ENCODE results near the gene CLASP2.
"Not testable (repeated sequence)": the region's sequence is repeated elsewhere in the genome, so short reads cannot be mapped to it uniquely, and the experiment has no call there.

The CLASP2 gene

DNA sequence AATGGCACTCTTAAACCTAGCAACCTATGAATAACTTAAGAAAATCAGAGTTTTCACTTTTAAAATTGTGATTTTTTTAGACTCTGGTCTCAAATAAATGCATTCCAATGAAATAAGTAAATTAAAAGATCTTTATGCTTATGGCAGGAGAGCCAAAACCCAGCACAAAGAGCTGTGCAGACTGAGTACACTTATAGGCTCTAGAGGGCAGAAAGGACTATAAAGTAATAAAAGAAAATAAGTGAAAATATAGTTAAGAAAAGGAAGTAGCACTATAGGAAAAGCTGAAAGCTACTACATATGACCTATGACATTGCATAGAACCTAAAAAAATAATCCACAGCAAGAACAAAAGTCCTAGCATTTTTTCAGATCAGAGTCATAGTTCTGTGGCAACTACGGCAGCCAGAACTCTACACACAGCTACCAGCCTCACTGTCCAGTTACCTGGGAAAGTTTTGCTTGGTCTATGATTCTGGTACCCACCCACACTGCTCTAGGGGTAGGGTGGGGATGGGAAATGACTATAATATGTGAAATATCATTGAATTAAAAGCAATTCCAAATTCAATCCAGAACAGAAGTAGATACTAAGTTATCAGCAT, 30.5 kb downstream of the CLASP2 start:
- DNase-seq (ENCODE audit: low read depth in 2 of 2), result no peak

DNA sequence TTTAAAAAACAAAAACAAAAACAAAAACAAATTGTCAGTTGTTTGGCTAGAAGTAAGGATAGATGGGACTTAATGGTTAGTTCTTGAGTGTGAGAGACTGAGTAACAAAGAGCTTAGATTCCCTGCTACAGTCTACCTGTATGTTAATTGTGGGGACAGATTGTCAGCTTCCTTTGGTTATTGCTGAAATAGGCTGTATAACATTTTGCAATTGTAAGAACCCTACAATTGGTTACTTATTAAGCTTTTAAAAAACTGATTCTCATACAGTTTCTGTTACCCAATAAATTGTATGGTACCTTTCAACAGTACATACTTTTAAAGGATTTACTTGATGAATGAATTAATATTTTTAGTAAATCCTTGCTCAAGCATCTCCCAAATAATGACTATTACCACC, 35.3 kb downstream of the CLASP2 start:
- no peak for DNase-seq (ENCODE audit: low read depth in 2 of 2)

DNA sequence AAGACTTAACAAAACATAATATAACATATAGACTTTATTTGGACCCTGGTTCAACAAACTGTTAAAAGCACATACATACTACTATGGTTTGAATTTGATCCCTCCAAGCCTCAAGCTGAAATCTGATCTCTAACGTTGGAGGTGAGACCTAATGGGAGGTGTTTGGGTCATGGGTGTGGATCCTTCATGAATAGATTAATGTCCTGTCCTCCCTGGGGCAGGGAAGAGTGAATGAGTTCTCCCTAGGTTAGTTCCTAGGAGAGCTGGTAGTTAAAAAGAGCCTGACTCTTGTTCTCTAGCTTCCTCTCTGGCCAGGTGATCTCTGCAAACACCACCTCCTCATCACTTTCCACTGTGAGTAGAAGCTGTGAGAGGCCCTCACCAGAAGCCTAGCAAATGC, 36.4 kb downstream of the CLASP2 start:
- DNase-seq (ENCODE audit: low read depth in 2 of 2), result no peak

DNA sequence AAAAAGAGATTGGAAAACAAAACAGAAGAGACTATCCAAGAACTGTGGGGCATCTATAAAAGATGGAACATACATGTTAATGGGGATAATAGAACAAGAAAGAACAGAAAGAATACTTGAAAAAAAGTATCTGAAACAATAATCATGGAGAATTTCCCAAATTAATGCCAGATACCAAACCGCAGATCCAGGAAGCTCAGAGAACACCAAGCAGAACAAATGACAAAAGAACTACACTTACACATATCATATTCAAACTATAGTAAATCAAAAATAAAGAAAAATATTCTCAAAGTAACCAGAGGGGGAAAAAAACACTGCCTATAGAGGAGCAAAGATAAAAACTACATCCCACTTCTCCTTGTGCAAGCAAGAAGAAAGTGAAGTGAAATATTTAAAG, 40.0 kb downstream of the CLASP2 start:
- no peak for DNase-seq (ENCODE audit: low read depth in 2 of 2)

DNA sequence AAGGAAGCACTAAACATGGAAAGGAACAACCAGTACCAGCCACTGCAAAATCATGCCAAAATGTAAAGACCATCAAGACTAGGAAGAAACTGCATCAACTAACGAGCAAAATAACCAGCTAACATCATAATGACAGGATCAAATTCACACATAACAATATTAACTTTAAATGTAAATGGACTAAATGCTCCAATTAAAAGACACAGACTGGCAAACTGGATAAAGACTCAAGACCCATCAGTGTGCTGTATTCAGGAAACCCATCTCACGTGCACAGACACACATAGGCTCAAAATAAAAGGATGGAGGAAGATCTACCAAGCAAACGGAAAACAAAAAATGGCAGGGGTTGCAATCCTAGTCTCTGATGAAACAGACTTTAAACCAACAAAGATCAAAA, 44.6 kb downstream of the CLASP2 start:
- not testable (repeated sequence) for DNase-seq (ENCODE audit: low read depth in 2 of 2)

DNA sequence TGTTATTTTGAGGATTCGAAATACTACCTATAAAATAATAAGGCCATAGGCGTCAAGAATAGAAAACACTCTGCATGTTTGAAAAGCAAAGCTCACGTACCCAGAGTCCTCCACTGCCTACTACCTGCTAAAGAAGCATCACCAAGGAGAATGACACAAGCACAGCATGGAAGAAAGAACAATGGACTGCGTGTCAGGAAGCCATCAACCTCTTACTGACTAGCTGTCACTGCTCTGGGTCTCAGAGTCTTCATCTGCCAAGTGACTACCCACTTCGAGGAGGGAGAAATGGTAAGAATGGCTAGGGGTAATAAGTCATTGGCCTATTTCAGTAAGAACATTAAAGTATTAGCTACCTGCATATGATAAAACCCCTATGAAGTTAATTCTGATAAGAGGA, 49.4 kb downstream of the CLASP2 start:
- no peak for DNase-seq (ENCODE audit: low read depth in 2 of 2)

DNA sequence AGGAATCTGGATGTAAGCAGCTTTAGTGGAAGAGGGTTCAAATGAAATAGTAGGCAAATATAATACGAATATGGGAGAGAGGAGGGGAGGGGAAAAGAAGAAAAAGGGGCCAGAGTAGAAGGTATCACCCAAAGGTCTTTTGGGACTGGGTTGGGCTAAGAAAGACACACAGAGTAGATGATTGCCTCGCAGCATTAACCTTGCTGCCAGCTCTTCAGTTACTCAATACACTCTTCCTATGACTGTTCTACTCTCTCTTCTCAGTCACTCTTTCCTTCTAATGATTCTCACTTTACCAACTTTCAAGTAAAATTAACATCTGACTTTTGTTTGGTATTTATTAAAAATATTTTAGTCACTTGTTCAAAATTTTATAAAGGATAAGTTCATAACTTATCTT, 52.8 kb downstream of the CLASP2 start:
- no peak for DNase-seq (ENCODE audit: low read depth in 2 of 2)

DNA sequence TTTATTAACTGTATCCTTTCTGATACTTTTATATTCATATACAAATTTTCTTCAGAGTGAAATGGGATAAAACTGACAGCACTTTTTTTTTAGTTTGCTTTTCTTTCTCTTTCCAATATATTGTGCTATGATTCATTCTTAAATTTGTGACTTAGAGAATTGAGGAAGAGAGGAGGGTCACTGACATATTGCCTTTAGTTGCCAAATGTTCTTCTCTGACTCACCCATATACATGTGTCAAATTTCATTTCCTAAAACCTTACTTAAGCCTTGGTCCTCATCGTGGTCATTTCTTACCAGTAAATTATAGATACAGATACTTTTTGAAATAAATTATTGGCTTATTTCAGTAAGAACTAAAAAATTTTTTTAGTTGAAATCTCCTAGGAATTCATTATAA, 53.9 kb downstream of the CLASP2 start:
- no peak for DNase-seq (ENCODE audit: low read depth in 2 of 2)

DNA sequence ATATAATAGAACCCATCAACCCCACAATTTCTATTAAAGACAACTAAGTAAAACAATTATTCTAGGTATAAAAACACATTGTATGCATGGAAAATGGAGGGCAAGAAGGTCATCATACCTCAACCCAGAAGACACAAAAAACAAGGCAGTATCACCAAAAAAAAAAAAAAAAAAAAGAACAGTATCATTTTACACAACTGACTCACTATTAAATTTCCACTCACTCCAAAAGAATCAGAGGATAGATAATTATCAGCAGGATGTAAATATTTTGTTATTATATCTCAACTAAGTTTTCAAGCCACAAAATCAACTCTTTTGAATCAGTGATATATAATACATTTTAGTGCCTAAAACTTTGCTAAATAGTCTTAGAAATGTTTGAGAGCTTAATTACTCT, 55.0 kb downstream of the CLASP2 start:
- DNase-seq (ENCODE audit: low read depth in 2 of 2), result no peak

DNA sequence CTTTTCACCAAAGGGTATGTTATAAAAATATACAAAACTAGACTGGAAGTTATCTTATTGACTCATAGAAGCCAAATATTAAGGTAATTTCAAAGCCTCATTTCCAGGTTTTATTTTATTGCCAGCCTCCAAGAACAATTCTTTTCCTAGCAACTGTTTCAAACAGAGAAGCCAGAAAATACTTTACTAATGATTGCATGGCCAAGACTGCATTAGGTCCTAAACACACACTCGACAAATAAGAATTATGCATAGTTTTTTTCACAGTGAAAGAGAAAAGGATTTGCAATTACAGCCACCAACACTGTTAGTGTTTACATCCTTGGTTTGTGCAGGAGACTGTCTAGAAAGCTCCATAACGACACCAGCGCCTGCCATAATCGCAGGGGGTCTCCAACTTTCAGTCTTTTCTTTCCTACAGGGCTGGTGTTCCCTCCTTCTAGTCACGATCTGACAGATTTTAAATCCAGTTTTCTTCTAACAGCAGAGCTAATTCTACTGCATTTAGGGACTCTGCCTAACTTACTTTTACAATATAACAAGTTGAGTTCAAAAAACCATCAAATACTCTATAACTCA, 58.1 kb downstream of the CLASP2 start:
- DNase-seq (ENCODE audit: low read depth in 2 of 2), result no peak

DNA sequence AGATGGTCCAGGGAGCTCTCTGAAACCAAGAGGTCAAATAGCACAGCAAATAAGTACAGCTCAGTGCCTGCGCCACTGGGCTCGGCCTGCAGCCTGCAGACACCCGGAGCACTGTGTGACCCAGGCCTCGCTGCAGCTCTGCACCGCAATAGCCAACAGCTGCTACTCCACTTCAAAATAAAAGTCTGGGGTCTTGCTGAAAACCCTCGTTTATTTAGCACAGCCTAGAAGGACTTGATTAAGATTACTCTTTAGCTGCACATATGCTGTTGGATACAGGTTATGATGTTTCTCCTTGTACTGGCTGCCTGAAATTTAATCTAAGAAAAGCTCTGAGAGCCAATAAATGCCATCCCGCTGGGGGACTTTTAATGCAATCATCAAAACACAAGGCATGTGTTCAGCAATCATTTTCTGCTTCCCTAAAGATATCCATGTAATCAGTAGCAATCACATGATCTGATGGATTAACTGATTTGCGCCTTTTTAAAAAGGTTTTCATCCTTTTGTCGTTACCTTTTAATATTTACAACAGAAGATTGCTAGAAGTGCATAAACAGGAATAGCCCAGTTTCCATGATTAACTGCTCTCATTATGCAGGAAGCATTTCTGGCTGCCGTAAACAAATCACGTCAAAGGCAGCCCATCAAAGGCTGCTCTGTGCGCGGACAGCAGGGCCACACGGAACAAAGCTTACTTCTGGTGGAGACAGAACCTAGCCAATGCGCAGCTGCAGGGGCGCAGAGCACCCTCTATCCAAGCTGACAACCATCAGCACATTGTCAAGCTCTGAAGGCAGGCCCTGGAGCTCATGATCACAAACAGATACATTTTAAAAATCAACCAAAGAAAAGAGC, 58.8 kb downstream of the CLASP2 start:
- no peak for DNase-seq (ENCODE audit: low read depth in 2 of 2)

DNA sequence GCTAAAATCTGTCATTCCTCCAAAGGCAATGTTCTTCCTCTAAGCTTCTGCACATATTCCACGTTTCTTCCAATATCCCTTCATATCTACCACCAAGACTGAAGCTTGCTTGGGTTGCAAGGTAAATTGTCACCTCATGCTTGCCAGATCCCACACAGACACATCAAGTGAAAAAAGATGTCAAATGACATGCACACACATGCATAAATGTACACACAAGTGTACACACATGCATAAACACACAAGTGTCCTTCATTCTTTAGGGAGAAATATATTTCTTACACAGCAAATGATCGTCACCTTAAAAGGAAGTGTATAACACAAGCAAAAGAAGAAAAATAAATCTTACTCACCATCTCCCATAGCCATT, 59.4 kb downstream of the CLASP2 start:
- DNase-seq (ENCODE audit: low read depth in 2 of 2), result no peak

DNA sequence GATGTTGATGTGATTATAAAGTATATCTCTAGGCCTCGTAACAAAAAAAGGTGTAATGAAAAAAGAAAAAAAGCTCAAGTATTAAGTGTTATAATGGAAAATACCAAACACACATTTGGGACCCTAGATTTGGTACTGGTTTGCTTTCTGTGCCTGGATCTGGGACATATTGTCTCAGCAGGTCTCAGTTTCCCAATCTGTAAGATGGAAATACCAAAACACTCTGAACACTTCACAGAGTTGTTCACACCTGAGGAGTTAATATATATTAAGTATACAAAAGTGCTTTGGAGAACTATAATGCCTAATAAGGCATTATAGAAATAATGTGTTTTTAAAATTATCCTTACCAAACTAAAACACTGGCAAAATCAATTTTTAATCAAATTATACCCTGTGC, 60.0 kb downstream of the CLASP2 start:
- no peak for DNase-seq (ENCODE audit: low read depth in 2 of 2)

DNA sequence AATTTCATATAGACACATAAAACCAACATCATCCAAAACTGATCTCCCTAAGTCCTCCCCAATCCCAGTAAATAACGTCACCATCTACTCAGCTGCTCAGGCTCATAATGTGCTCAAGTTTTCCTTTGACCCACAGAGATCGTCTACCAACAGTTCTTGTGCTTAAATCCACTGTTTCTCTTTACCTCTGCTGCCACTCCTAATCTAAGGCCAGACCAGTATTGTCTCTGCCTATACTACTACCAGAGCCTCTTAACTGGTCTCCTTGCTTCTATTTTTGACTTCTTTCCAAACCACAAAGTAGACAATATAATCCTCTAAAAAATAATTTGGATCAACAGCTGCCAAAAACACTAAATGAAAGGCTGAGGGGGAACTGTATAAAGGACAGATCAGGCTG, 65.3 kb downstream of the CLASP2 start:
- no peak for DNase-seq (ENCODE audit: low read depth in 2 of 2)

DNA sequence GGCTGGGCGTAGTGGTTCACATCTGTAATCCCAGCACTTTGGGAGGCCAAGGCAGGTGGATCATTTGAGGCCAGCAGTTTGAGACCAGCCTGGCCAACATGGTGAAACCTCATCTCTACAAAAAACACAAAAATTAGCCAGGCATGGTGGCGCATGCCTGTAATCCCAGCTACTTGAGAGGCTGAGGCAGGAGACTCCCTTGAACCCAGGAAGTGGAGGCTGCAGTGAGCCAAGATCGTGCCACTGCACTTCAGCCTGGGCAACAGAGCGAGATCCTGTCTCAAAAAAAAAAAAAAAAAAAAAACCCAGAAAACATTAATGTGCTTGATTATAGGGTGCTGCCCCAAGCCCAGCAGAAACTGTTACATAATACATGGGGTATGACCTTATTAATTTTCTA, 67.0 kb downstream of the CLASP2 start:
- DNase-seq (ENCODE audit: low read depth in 2 of 2), result not testable (repeated sequence)

DNA sequence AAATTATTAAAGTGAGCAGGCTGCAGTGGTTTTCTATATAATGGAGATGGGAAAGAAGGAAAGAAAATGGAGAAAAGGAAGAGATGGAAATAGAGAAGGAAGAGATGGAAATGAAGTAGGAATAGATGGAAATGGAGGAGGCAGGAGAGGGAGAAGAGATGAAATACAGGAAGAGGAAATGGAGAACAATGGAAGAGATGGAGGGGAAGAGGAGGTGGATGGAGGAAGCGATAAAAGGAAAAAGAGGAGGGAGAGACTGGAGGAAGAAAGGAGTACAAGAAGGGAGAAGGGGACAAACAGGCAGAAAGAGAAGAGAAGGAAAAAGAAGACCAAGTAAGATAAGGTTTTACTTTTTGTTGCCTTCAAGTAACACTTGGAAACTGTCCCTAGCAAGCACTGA, 67.6 kb downstream of the CLASP2 start:
- no peak for DNase-seq (ENCODE audit: low read depth in 2 of 2)

DNA sequence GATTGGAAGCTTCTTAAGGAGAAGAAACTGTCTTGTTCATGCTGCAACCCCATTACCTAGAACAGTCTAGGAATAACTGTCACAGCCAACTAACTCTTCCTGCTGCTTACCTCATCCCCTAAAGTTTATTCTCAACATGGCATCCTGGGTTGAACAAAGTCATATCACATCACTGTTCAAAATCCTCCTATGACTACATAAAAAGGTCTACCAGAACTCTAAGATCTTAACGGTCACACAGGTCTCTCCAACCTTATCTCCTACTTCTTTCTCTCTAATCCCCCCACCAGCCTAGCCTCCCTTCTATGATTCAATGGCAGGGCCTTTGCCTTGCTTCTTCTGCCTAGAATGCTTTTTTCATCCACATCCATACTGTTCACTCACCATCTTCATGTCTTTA, 69.3 kb downstream of the CLASP2 start:
- DNase-seq (ENCODE audit: low read depth in 2 of 2), result no peak

DNA sequence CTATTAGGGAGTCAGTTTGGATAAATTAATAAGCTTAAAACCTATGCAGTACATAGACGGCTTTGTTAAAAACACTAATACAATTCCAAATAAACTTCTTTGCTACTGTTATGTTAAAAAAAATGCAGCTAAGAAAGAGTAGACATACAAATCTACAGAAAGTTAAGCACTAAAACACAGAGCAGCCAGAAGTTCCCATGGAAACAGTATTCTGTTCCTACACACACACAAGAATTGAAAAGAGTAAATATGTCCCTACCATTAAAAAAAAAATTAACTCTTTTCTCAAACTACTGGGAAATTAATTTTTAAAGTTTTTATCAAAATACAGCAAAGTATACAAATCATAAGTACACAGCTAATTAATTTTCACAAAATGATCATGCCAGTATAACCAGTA, 71.6 kb downstream of the CLASP2 start:
- no peak for DNase-seq (ENCODE audit: low read depth in 2 of 2)

DNA sequence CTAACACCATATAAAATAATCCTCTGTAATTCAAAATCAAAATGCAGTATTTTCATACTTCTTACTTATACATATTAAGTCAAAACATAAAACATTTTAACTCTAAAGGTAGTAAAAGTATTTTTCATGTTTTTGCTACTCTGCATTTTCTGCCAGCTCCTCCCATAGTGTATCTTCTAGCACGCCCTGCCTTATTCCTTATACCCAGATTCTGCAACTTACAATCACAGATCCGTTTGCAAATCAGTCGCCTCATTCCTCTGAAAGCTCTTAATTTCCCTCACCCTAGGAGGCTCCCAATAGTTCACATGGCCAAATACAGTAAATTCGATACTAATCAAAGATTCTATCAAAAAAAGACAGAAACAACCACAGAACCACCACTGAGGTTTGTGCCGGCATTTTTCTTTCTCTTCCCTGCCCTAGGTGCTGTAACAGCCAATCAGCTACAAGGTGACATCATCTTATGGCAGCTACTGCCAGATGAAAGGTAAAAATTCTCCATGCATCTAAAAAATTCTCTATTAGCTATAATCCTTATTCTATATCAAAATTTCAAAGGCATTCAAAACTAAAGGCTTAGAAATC, 72.9 kb downstream of the CLASP2 start:
- DNase-seq (ENCODE audit: low read depth in 2 of 2), result no peak

DNA sequence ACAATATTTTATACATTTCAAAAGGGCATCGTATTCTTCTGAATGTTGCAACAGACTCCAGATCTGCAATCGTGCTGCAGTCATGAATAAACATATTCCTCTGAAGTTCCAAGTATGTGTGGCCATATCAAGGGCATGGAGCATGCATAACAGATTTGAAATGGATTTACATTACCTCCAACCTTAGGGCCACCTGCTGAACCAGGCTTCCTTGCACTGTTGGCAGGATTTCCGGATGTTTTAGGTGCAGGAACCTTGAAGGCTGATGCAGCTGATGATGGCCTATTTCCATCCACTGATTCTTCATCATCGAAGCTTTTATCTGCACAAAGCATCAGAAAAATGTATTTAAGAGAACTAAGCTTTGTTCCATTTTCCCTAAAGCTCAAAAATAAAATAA, 73.5 kb downstream of the CLASP2 start:
- no peak for DNase-seq (ENCODE audit: low read depth in 2 of 2)

DNA sequence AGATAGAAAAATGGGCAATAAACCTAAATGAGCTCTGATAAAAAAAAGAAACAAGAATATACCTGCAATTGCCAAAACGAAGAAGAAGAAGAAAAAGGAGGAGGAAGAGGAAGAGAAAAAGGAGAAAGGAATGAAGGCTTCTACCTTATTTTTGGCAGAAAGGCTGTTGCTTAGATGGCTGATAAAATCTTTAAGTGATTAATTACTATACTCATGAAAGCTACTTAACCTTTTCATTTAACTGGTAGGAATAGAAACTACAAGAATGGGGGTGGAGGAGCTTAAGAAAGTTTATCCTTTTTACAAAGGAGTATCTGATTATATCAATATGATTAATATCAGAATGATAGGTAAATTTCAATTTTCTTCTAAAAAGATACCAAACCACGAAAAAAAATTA, 75.2 kb downstream of the CLASP2 start:
- no peak for DNase-seq (ENCODE audit: low read depth in 2 of 2)

DNA sequence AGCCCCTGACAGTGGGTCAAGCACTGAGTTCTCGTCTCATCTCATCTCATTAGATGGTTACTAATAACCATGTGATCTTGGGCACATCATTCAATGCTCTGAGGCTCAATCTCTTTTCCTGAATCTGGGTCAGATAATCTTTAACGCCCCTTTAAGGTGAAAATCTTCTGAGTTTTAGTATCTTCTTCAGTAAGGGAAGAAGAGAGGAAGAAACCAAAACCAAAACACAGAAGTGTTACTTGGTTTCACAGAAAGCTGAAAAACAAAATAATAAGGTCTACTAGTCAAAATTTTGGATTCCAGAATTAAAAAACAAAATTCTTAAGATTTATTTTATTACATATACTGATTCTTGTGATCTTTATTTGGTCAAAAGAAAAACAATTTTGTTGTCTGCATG, 78.2 kb downstream of the CLASP2 start:
- DNase-seq (ENCODE audit: low read depth in 2 of 2), result no peak

DNA sequence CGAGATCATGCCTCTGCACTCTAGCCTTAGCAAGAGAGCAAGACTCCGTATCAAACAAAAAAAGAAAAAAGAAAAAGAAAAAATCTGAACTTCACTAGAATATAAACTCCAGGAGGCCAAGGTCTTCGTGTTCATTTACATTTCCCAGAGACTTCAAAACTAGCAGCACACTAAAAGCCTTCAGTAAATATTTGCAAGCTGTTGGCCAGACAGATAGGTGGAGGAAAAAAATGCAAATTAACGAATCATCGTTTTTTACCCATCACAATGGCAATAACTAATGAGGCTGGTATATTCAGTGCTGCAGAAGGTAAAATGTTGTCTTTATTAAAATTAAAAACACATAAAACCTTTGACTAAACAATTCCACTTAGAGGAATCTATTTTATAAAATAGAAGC, 80.6 kb downstream of the CLASP2 start:
- DNase-seq (ENCODE audit: low read depth in 2 of 2), result no peak

Data from stimulated activated CD4-positive, alpha-beta T cell treated with anti-CD3 and anti-CD28 coated beads, Interleukin-4, amount 100 ng/mL, for 48 hours (primary cell).